Activated CD8-positive, alpha-beta memory T cell treated with anti-CD3 and anti-CD28 coated beads, Interleukin-2, amount 50 U/mL, for 1 hour (primary cell): ENCODE data around the gene HOXC5.
"Not testable (repeated sequence)": the region's sequence is repeated elsewhere in the genome, so short reads cannot be mapped to it uniquely, and the experiment has no call there.

Experiments used
- DNase-seq: peaks from one replicate; pipeline ENCODE4 v3.0.0-alpha.2; 2020; ENCODE audit errors: extremely low read depth

Gene HOXC5

GRCh38 chr12:54033980-54034784 is 1.3 kb downstream of the HOXC5 start:
- DNase-seq = no peak

- DNase-seq = no peak
These were observed 2.0 kb downstream of the HOXC5 start for GRCh38 chr12:54034785-54035310.

GRCh38 chr12:54035568-54036264 is 2.9 kb downstream of the HOXC5 start:
- no peak for DNase-seq

- DNase-seq = no peak
These were observed 3.9 kb downstream of the HOXC5 start for GRCh38 chr12:54036620-54037359.

- DNase-seq = no peak
These were observed 4.8 kb downstream of the HOXC5 start for GRCh38 chr12:54037360-54038283.

- DNase-seq = no peak
These were observed 5.5 kb downstream of the HOXC5 start for GRCh38 chr12:54038284-54038870.

GRCh38 chr12:54038871-54039414 is 6.1 kb downstream of the HOXC5 start:
- no peak for DNase-seq

GRCh38 chr12:54039417-54040147 is 6.7 kb downstream of the HOXC5 start:
- DNase-seq = no peak

- no peak for DNase-seq
These were observed 7.3 kb downstream of the HOXC5 start for GRCh38 chr12:54040148-54040494.

- no peak for DNase-seq
These were observed 7.8 kb downstream of the HOXC5 start for GRCh38 chr12:54040648-54041047.

- no peak for DNase-seq
These were observed 8.3 kb downstream of the HOXC5 start for GRCh38 chr12:54041097-54041690.

- not testable (repeated sequence) for DNase-seq
These were observed 9.2 kb downstream of the HOXC5 start for GRCh38 chr12:54042033-54042432.

- DNase-seq = no peak
These were observed 10.4 kb downstream of the HOXC5 start for GRCh38 chr12:54042970-54043853.

- no peak for DNase-seq
These were observed 11.7 kb downstream of the HOXC5 start for GRCh38 chr12:54044425-54045103.

GRCh38 chr12:54045401-54045800 is 12.6 kb downstream of the HOXC5 start:
- no peak for DNase-seq

GRCh38 chr12:54045868-54046521 is 13.1 kb downstream of the HOXC5 start:
- no peak for DNase-seq

GRCh38 chr12:54046809-54047159 is 13.9 kb downstream of the HOXC5 start:
- no peak for DNase-seq
